GM12878 (cell line): ENCODE measurements around the gene COX4I2. TPM values are rescaled to one million over a fixed set of nuclear protein-coding genes. Genes with fewer than 3 reads are reported as not detected.

ENCODE experiments used
- ATAC-seq: fragments of 200-7000 bp; cut with Tn5 transposase; 3 replicates; pipeline ENCODE4 v1.9.1; 2020; ENCODE audit warnings: mild to moderate bottlenecking, moderate library complexity
- BruUV-seq: library from RNA; stranded (reverse); fragments of 400-500 nt; replicated peaks from 2 replicates; lab custom pipeline; 2021; lab: Mats Ljungman, UMichigan
- CTCF ChIA-PET: fragments of 300-600 bp; sonication (Branson Sonifier 250); formaldehyde crosslinking; extraction: SDS; loops from one replicate; lab custom pipeline; 2021; ENCODE audit warnings: inconsistent platforms; lab: Yijun Ruan, JAX
- POLR2A ChIA-PET: fragments of 350-600 bp; formaldehyde crosslinking; extraction: SDS; loops from one replicate; lab custom pipeline; 2021; ENCODE audit warnings: inconsistent platforms; lab: Charles Lee
- RAD21 ChIA-PET: fragments of 300-600 bp; sonication (Branson Sonifier 250); formaldehyde crosslinking; loops from one replicate; lab custom pipeline; 2023; ENCODE audit warnings: antibody characterized with exemption; ENCODE audit not compliant: unreplicated experiment; lab: Charles Lee
- SMC1A ChIA-PET: fragments of 300-600 bp; sonication (Branson Sonifier 250); formaldehyde crosslinking; loops from one replicate; lab custom pipeline; 2023; ENCODE audit not compliant: unreplicated experiment, uncharacterized antibody; lab: Charles Lee
- DNase-seq: peaks from one replicate; pipeline ENCODE4 v3.0.0-alpha.2; 2011; ENCODE audit warnings: low read depth, low spot score
- FAIRE-seq: peaks from 3 replicates; lab custom pipeline; 2011; peaks lifted over from hg19 to GRCh38; lab: Jason Lieb, UNC
- H2AFZ ChIP-seq: 2 replicates; pipeline ENCODE4 v1.6.0; 2011; ENCODE audit warnings: low read depth, low read length, control low read depth; ENCODE audit not compliant: control insufficient read depth
- H3K27ac ChIP-seq: 2 replicates; pipeline ENCODE4 v1.5.1; 2011; ENCODE audit warnings: control low read depth; ENCODE audit not compliant: control insufficient read depth, insufficient read depth
- H3K27me3 ChIP-seq, 2 experiments: replicated peaks in 1 of 2; 2 replicates each; pipeline versions ENCODE4 v1.6.0 to v1.6.1; 2011; ENCODE audit warnings: low read length in 1 of 2; ENCODE audit not compliant: control insufficient read depth in 2 of 2, insufficient read depth in 2 of 2
- H3K36me3 ChIP-seq, 2 experiments: 2 replicates each; pipeline ENCODE4 v1.5.1; 2011; ENCODE audit warnings: low read length in 1 of 2; ENCODE audit not compliant: control insufficient read depth in 2 of 2, insufficient read depth in 2 of 2
- H3K4me1 ChIP-seq: 2 replicates; pipeline ENCODE4 v1.6.1; 2011; ENCODE audit warnings: mild to moderate bottlenecking, low read length, moderate library complexity, mixed read lengths; ENCODE audit not compliant: control insufficient read depth, insufficient read depth
- H3K4me2 ChIP-seq: 2 replicates; pipeline ENCODE4 v1.6.0; 2011; ENCODE audit warnings: control low read depth; ENCODE audit not compliant: control insufficient read depth, insufficient read depth
- H3K4me3 ChIP-seq: fragments of 200-600 bp; sonication (generic); 2 replicates; pipeline ENCODE4 v1.5.1; 2016
- H3K79me2 ChIP-seq: 2 replicates; pipeline ENCODE4 v1.6.0; 2011; ENCODE audit warnings: low read length; ENCODE audit not compliant: control insufficient read depth, insufficient read depth
- H3K9ac ChIP-seq: 2 replicates; pipeline ENCODE4 v1.8.0; 2011; ENCODE audit warnings: low read length, control low read depth, mixed read lengths; ENCODE audit not compliant: control insufficient read depth, insufficient read depth
- H3K9me3 ChIP-seq: replicated peaks from 3 replicates; pipeline ENCODE4 v1.5.1; 2011; ENCODE audit warnings: mild to moderate bottlenecking, low read length; ENCODE audit not compliant: control insufficient read depth, insufficient read depth
- H4K20me1 ChIP-seq: 2 replicates; pipeline ENCODE4 v1.6.0; 2011; ENCODE audit not compliant: control insufficient read depth, insufficient read depth
- BACH1 ChIP-seq: fragments of 450-650 bp; IDR thresholded peaks from 2 replicates; pipeline ENCODE4 v1.6.1; 2017; ENCODE audit warnings: mild to moderate bottlenecking, borderline replicate concordance
- CBFB ChIP-seq: IDR thresholded peaks from 2 replicates; pipeline ENCODE4 v1.6.1; 2016; ENCODE audit warnings: antibody characterized with exemption, low read depth
- CUX1 ChIP-seq: IDR thresholded peaks from 2 replicates; pipeline ENCODE4 v1.6.1; 2012; ENCODE audit warnings: improper control_type of control experiment, low read depth, low read length; ENCODE audit not compliant: insufficient replicate concordance
- DPF2 ChIP-seq: fragments of 450-650 bp; IDR thresholded peaks from 2 replicates; pipeline ENCODE4 v1.6.1; 2017; ENCODE audit warnings: mild to moderate bottlenecking
- E2F4 ChIP-seq: IDR thresholded peaks from 2 replicates; pipeline ENCODE4 v1.6.1; 2012; ENCODE audit warnings: low read depth, low read length, improper control_type of control experiment
- HCFC1 ChIP-seq: fragments of 150-350 bp; IDR thresholded peaks from 2 replicates; pipeline ENCODE4 v1.6.1; 2014; ENCODE audit warnings: low read length
- IRF4 ChIP-seq: IDR thresholded peaks from 2 replicates; pipeline ENCODE4 v1.6.1; 2011; ENCODE audit warnings: low read depth, low read length
- NFYB ChIP-seq: IDR thresholded peaks from 2 replicates; pipeline ENCODE4 v1.6.1; 2011; ENCODE audit warnings: low read depth, mild to moderate bottlenecking, low read length, improper control_type of control experiment, moderate library complexity; ENCODE audit not compliant: insufficient read depth
- NR2F1 ChIP-seq: fragments of 450-650 bp; conservative IDR thresholded peaks from 2 replicates; pipeline ENCODE4 v1.6.1; 2017; ENCODE audit warnings: mild to moderate bottlenecking
- RB1 ChIP-seq: fragments of 450-650 bp; formaldehyde crosslinking; IDR thresholded peaks from 2 replicates; pipeline ENCODE4 v1.6.1; 2017; ENCODE audit warnings: mild to moderate bottlenecking, borderline replicate concordance
- RUNX3 ChIP-seq: IDR thresholded peaks from 2 replicates; pipeline ENCODE4 v1.6.1; 2012; ENCODE audit warnings: low read length, inconsistent platforms
- YBX1 ChIP-seq: fragments of 450-650 bp; IDR thresholded peaks from 2 replicates; pipeline ENCODE4 v1.6.1; 2016; ENCODE audit warnings: antibody characterized with exemption
- ZSCAN29 ChIP-seq: fragments of 450-650 bp; IDR thresholded peaks from 2 replicates; pipeline ENCODE4 v1.6.1; 2017; ENCODE audit warnings: mild to moderate bottlenecking, moderate library complexity
- WGBS: methylation state at CpG from one replicate; pipeline ENCODE4 v1.1.6; 2016; ENCODE audit warnings: low lambda C conversion rate; ENCODE audit not compliant: insufficient replicate concordance, insufficient coverage; ENCODE audit errors: missing lambda C conversion rate; 5-methylcytosine and 5-hydroxymethylcytosine counted together
- in situ Hi-C: fragments of 300-500 bp; cut with MboI; formaldehyde crosslinking; loops from 9 replicates; pipeline ENCODE4 v1.14.3; 2018; ENCODE audit warnings: mixed read lengths
- intact Hi-C: fragments of 100-400 bp; cut with micrococcal nuclease; formaldehyde crosslinking; loops from one replicate; pipeline ENCODE4 v1.14.2; 2022; ENCODE audit not compliant: unreplicated experiment
- polyA plus RNA-seq, 11 experiments: library from polyadenylated mRNA; depleted of rRNA in 4 of 11; unstranded in 6 of 11; stranded (reverse) in 5 of 11; fragments of >200 nt; fragmentation: Nextera tagmentation in 4 of 11; fragmentation: Illumina TruSeq in 1 of 11; extraction: Ambion mirVana in 4 of 11; extraction: Trizol in 1 of 11; gene quantifications; 1 replicate in 1 of 11; 2 replicates in 10 of 11; pipeline versions ENCODE4 v1.2.1 to v1.2.3, GENCODE V29; 2011 to 2016; ENCODE audit warnings: inconsistent platforms in 2 of 11, missing spikeins in 2 of 11, low read depth in 1 of 11
- total RNA-seq, 4 experiments: library from RNA; depleted of rRNA in 3 of 4; stranded (reverse); fragments of >200 nt in 3 of 4; fragmentation: Illumina TruSeq in 1 of 4; extraction: Trizol in 1 of 4; gene quantifications; 2 replicates each; pipeline versions ENCODE4 v1.2.1 to v1.2.3, GENCODE V29; 2013 to 2021

Gene COX4I2
- total and polyA plus RNA-seq, 10 of the 15 experiments (the other 5 are each of a cell fraction or from before 2014, with no cell fraction given): not detected

- Histone ChIP-seq H3K36me3 (no peaks in the 10 kb centered on the region), H3K4me2 (no peak overlapping the region), H2AFZ (no peak overlapping the region), H3K9ac (no peak overlapping the region), H3K9me3 (no peaks in the 10 kb centered on the region), H3K27ac (no peak overlapping the region), H3K27me3 (no peaks in the 10 kb centered on the region), H3K79me2 (no peaks in the 10 kb centered on the region), H3K4me1 (peaks cover 8% of the 10 kb centered on the region), H3K4me3 (no peak overlapping the region), H4K20me1 (no peaks in the 10 kb centered on the region)
- ATAC-seq (no peak), FAIRE-seq (no peak), DNase-seq (no peak)
- in situ Hi-C loops (no loop called here), intact Hi-C loops (no loop called here)
- ChIA-PET POLR2A (no interaction called here), CTCF (interaction anchor here (1.0 to 1.5 kb wide), 2 partner anchors 15 to 126 kb away, joined by 3 to 5 read pairs; no protein-coding TSS in a partner anchor), RAD21 (no interaction called here), SMC1A (interaction anchor here (0.9 kb wide), 1 partner anchor 31 kb away, joined by 3 read pairs; no protein-coding TSS in a partner anchor)
- 0% methylated on average over 2 of the region's 2 CpGs for WGBS
- no TSS peak for BruUV-seq
- TF ChIP-seq RUNX3 (no peak), HCFC1 (no peak), YBX1 (no peak)
Observed at GRCh38 chr20:31597481-31597855, 40.2 kb upstream of the COX4I2 start.

- ChIA-PET RAD21 (interaction anchor here (1.2 to 1.9 kb wide), 2 partner anchors 29 to 33 kb away, joined by 4 to 8 read pairs; no protein-coding TSS in a partner anchor), CTCF (interaction anchor here (1.2 to 18.6 kb wide), 4 partner anchors 10 to 38 kb away, joined by 4 to 958 read pairs (median 25); no protein-coding TSS in a partner anchor), SMC1A (interaction anchor here (0.6 to 1.0 kb wide), 2 partner anchors 10 to 40 kb away, joined by 3 to 6 read pairs; no protein-coding TSS in a partner anchor), POLR2A (interaction anchor here (1.7 kb wide), 1 partner anchor 9 kb away, joined by 6 read pairs; no protein-coding TSS in a partner anchor)
- H2AFZ ChIP-seq: no peak overlapping the region
- peak overlapping the region; percentile 40 for H3K4me2 ChIP-seq
- no peaks in the 10 kb centered on the region for H3K79me2 ChIP-seq
- no peak overlapping the region for H3K9ac ChIP-seq
- WGBS: 0% methylated on average over 4 of the region's 4 CpGs
- H3K4me1 ChIP-seq: peaks cover 21% of the 10 kb centered on the region
- H3K9me3 ChIP-seq: no peaks in the 10 kb centered on the region; the same call in 2 of the 3 replicates
- H4K20me1 ChIP-seq: no peaks in the 10 kb centered on the region
- no peak overlapping the region for H3K4me3 ChIP-seq
- ATAC-seq (no peak), FAIRE-seq (no peak), DNase-seq (no peak)
- in situ Hi-C loops (no loop called here), intact Hi-C loops (no loop called here)
- BruUV-seq: no TSS peak
- no peaks in the 10 kb centered on the region for H3K36me3 ChIP-seq
- peaks cover 10 to 13% of the 10 kb centered on the region in 2 experiments for H3K27me3 ChIP-seq
- no peak overlapping the region for H3K27ac ChIP-seq
- no peak for TF ChIP-seq BACH1
- TF ChIP-seq NR2F1: no peak
- TF ChIP-seq RB1: no peak
- TF ChIP-seq DPF2: no peak
- no peak for TF ChIP-seq NFYB
- no peak for TF ChIP-seq ZSCAN29
- TF ChIP-seq CBFB: no peak
- TF ChIP-seq CUX1: no peak
- no peak for TF ChIP-seq E2F4
- no peak for TF ChIP-seq IRF4
Observed at GRCh38 chr20:31602431-31602778, 35.3 kb upstream of the COX4I2 start.
